HG03565 (cell line): Measurements from ENCODE around the gene GTF2IRD2.
"Not testable (repeated sequence)": the region's sequence is repeated elsewhere in the genome, so short reads cannot be mapped to it uniquely, and the experiment has no call there.

Experiments used
- ATAC-seq: cut with Tn5 transposase; IDR thresholded peaks from one replicate; pipeline ENCODE4 v1.9.1; 2021; ENCODE audit warnings: mild to moderate bottlenecking, moderate library complexity; ENCODE audit not compliant: unreplicated experiment

The GTF2IRD2 gene

DNA sequence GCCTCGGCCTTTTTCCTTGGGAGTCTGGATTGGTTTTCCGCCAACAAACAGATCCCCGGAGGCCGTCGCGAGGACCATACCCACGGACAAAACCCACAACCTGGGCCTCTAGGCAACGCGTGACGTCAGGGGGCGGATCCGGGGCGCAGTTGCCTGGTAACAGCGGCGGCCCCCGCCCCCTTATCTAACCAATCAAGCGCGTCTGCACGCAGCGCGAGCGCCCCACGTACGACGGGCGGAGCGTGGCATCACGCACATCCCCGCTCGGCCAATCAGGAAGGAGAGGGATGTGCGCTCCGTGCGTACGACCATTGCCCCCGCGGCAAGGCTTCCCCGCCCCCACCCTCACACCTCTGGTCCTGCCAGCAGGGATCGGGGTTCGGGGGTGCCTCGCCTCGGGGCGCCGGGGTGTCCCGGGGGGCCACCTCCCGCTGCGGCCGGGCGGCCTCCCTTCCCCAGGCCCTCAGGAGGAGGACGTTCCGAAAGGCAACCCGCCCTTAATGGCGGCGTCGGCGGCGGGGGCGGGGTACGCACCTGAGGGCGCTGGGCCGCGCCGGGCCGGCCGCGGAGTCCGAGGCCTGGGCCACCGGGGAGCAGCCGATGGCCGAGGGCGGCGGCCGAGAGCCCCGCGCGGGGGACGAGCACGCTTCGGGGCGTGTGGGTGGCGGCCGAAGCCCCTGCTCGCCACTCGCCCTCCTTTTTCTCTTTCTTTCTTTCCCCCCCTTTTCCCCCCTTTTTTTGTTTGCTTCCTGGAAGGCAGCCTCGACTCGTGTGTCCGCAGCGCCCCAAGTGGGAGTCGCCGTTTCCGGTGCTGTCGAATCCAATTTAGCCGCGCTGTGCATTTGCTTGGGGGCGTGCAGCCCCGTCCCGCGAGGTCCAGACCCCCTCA is at the start of gene GTF2IRD2:
TSS of gene GTF2IRD2 (minus strand) at position 773 of the 889 bp plus-strand sequence. CDS start 15,227 bp downstream, outside the sequence.
- ATAC-seq: peak; percentile 90

DNA sequence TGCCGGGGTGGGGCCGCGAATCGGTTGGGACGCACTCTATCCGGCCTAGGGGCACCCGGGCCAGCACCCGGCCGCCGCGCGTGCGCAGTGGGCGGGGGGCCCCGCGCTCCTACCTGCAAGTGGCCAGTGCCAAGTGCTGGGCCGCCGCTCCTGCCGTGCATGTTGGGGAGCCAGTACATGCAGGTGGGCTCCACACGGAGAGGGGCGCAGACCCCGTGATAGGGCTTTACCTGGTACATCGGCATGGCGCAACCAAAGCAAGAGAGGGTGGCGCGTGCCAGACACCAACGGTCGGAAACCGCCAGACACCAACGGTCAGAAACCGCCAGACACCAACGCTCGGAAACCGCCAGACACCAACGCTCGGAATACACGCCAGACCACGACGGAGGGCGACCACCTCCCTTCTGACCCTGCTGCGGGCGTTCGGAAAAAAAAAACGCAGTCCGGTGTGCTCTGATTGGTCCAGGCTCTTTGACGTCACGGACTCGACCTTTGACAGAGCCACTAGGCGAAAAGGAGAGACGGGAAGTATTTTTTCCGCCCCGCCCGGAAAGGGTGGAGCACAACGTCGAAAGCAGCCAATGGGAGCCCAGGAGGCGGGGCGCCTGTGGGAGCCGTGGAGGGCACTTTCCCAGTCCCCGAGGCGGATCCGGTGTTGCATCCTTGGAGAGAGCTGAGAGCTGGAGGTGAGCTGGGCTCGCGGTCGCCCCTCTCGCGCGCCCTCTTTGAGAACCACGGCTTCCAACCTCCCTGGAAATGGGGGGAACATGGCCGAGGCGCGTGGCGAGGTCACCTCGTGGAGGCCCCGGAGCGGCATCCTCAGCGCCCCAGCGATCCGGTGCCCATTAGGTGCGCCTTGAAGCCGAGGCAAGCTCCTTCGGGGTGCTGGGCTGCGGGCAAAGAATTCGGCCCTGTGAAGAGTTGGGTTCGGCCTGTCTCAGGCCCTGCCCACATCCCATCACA is 39.0 kb upstream of the GTF2IRD2 start:
- not testable (repeated sequence) for ATAC-seq

DNA sequence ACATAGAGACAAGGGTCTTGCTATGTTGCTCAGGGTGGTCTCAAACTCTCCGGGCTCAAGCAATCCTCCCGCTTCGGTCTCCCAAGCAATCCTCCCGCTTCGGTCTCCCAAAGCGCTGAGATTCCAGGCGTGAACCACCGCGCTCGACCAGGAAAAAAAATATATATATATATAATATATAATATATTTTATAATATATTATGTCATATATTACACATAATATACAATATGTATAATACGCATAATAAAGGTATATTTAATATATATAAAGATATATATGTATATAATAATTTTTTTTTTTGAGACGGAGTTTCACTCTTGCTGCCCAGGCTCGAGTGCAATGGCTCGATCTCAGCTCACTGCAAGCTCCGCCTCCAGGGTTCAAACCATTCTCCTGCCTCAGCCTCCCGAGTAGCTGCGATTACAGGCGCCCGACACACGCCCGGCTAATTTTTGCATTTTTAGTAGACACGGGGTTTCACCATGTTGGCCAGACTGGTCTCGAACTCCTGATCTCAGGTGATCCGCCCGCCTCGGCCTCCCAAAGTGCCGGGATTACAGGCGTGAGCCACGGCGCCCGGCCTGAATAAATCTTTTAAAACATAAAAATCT is 38.2 kb upstream of the GTF2IRD2 start:
- not testable (repeated sequence) for ATAC-seq

DNA sequence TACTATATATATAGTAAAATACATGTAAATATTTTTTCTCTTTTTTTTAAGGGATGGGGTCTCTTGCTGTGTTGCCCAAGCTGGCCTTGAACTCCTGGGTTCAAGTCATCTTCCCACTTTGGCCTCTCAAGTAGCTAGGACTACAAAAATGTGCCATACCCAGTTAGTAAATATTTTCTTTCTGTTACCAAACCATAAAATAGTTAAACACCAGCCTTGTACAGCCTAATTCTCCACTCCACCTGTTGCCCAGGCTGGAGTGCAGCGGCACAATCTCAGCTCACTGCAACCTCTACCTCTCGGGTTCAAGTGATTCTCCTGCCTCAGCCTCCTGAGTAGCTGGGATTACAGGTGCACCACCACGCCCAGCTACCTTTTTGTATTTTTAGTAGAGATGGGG is 33.9 kb upstream of the GTF2IRD2 start:
- not testable (repeated sequence) for ATAC-seq

DNA sequence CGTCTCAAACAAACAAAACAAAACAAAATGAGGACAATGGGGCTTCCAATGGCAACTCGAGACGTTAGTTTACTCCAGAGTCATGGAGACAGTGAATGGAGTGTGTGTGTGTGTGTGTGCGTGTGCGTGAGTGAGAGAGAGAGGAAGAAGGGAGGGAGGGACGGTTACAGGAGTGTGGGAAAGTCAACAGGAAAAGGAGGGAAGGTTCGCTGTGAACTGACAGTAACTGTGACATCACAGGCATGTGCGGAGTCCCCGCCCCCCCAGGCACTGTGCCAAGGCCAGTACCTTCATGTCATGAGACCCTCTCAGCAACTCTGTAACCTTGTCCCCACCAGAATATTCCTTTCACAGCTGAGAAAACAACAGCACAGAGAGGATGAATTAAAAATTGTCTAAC is 30.7 kb upstream of the GTF2IRD2 start:
- ATAC-seq: not testable (repeated sequence)

DNA sequence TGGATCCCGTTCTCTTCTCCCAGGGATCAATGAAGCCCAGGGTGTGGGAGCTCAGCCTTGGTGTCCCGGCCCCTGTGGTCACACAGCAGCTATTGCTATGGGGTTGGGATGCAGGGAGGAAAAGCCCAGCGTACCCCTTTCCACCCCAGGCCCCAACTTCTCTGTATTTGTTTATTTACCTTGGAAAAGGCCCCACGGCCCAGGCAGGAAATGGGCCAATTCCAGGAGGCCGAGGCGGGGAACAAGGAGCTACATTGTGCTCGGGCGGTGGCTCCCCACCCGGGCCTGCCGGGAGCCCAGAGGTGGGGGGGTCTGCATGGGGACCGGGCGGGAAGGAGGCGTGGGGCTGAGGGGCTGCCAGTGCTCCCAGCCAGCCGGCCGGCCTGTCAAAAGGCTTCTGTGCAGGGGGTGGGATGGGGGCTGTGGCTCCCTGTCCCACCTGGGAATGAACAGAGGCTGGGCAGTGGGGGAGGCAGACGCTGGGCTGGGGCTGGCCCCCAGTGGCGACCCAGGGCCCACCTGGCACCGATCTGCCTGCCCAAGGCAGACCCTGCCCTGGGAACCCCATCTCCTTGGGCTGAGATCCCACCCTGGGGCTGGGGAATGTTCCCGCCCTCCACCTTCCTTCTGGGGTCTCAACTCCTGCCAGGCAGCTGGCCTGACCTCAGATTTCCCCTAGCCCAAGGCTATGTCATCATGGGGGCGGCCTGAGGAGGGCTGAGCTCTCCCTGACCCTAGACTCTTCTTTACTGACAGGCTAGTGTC is 23.5 kb upstream of the GTF2IRD2 start:
- ATAC-seq: not testable (repeated sequence)

DNA sequence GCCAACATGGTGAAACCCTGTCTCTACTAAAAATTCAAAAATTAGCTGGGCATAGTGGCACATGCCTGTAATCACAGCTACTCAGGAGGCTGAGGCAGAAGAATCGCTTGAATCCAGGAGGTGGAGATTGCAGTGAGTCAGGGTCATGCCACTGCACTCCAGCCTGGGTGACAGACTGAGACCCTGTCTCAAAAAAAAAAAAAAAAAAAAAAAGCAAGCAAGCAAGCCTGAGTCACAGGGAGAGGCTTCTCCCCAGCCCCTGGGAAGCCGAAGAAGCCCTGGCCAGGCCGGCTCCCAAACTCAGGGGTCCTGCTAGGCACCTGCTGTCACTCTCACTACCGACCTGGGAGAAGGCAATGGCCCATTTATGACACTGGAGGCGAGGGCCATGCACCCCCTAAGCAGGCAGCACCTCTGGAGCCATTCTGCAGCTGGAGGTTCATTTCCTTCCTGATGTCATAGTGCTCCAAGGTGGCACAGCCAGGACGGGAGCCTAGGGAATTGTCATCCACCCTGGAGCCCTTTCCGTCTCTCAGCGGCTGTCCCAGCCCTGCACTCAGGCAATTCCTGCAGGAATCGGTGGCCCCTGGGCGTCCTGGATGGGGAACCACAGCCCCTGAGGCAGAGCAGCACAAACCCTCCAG is 22.8 kb upstream of the GTF2IRD2 start:
- not testable (repeated sequence) for ATAC-seq

DNA sequence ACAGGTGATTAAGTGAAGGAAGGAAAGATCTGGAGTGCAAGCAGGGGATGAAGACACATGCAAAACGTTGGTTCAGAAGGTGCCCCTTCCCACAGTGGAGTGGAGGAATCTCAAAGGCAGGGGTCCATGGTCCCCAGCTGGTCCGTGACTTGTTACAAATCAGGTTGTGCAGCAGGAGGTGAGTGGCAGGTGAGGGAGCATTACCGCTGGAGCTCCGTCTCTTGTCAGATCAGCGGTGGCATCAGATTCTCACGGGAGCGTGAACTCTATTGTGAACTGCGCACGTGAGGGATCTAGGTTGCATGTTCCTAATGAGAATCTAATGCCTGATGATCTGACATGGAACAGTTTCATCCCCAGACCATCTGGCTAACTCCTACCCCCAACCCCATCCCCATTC is 21.1 kb upstream of the GTF2IRD2 start:
- ATAC-seq: not testable (repeated sequence)

DNA sequence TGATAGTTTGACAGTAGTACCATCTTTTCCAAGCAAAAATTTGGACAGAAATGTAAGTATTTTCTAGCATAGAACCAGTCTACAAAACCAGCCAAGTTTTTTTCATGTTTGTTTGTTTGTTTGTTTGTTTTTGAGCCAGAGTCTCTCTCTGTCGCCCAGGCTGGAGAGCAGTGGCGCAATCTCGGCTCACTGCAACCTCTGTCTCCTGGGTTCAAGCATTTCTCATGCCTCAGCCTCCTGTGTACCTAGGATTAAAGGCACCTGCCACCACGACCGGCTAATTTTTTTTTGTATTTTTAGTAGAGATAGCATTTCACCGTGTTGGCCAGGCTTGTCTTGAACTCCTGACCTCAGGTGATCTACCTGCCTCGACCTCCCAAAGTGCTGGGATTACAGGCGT is 14.4 kb upstream of the GTF2IRD2 start:
- not testable (repeated sequence) for ATAC-seq

DNA sequence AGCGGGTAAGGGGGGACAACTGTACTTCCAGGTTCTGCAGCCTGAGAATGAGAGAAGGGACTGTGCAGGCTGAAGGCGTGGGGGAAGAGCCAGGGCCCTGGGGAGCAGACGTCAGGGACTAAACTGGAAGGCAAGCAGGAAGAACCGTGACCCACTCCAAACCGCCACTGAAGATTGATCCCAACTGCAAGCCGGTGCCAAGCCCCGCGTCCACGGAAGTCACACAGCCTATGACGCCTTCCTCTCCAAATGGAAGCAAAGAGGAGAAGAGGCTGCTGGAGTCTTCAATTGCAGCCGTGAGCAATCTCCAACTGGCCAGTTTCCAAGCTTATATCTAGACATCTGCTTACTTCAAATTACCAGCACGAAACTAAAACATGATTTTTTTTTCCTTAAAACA is 1.6 kb downstream of the GTF2IRD2 start:
- not testable (repeated sequence) for ATAC-seq

DNA sequence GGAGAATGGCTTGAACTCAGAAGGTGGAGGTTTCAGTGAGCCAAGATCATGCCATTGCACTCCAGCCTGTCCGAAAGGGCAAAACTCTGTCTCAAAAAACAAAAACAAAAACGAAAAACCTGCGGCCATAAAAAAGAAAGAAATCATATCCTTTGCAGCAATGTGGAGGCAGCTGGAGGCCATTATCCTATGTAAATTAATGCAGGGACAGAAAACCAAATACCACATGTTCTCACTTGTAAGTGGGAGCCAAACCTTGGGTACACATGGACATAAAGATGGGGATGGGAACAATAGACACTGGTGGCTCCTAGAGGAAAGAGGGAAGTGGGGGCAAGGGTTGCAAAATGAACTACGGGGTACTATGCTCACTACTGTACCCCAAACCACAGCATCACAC is 21.0 kb downstream of the GTF2IRD2 start:
- not testable (repeated sequence) for ATAC-seq

DNA sequence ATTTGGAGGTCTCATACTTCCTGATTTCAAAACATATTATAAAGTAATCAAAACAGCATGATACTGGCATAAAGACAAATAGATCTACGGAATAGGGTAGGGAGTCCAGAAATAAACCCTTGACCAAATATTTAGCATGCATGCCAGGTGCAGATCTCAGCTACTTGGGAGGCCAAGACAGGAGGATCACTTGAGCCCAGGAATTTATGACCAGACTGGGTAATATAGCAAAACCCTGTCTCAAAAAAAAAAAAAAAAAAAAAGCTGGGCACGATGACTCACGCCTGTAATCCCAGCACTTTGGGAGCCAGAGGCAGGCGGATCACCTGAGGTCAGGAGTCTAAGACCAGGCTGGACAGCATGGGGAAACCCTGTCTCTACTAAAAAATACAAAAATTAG is 21.4 kb downstream of the GTF2IRD2 start:
- not testable (repeated sequence) for ATAC-seq

DNA sequence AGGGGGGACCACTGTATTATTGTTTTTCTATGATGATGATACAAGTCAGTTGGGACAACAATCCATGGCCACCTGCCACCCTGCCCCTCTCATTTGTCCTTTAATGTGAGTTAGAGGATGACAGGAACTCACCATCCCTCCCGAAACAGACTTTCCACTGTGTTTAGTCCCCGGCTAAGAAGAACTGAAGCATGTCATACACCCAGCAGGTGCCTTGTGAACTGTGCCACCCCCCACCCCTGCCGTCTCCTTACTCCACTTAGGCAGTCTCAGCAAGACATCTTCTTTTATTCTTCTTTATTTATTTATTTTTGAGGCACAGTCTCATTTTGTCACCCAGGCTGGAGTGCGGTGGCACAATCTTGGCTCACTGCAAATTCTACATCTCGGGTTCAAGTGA is 30.1 kb downstream of the GTF2IRD2 start:
- not testable (repeated sequence) for ATAC-seq

DNA sequence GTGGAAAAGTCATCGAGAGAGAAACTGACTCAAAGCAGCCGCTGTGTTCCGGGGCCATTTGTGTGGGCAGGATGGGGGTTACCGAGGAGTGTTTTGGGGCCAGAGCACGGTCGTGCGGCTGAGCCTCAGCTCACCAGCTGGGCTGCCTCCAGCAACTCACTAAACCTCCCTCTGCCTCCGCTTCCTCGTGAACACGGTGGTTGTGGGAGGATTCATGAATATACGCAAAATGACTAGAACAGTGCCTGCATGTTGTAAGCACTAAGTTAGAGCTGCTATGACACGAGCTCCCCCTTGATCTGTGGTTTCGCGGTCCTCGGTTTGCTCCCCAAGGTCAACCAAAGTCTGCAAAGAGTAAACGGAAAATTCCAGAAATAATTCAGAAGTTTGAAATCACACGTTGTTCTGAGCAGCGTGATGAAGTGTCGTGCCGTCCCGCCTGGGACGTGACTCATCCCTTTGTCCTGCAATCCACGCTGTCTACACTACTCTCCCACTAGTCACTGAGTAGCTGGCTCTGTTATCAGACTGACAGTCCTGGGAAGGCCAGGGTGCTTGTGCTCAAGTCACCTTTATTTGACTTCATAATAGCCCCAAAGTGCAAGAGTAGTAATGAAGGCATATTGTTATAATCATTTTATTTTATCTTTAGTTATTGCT is 31.1 kb downstream of the GTF2IRD2 start:
- ATAC-seq: peak; percentile 67

DNA sequence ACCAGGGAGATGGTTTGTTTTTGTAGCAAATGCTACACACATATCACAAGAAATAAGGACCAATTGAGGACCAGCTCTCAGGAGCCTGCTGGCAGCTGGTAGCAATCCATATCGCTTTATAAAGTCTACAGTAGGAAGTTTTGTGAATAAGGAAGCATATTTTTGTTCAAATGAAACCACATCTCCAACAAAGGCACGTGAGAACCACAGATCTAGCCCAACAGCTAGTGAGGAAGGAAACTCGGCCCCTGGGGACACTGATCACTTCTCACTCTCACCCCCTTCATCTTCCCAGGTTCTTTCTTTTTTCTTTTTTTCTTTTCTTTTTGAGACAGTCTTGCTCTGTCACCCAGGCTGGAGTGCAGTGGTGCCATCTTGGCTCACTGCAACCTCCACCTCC is 35.5 kb downstream of the GTF2IRD2 start:
- not testable (repeated sequence) for ATAC-seq

DNA sequence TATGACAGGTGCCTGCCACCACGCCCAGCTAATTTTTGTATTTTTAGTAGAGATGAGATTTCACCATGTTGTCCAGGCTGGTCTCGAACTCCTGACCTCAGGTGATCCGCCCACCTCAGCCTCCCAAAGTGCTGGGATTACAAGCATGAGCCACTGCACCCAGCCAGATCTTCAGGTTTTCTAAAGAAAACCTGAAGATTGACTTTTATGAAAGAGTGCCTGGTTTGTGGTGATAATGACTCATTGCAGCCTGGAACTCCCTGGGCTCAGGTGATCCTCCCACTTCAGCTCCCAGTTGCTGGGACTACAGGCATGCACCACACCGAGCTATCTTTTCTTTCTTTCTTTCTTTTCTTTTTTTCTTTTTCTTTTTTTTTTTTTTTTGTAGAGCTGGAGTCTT is 52.8 kb downstream of the GTF2IRD2 start:
- not testable (repeated sequence) for ATAC-seq

DNA sequence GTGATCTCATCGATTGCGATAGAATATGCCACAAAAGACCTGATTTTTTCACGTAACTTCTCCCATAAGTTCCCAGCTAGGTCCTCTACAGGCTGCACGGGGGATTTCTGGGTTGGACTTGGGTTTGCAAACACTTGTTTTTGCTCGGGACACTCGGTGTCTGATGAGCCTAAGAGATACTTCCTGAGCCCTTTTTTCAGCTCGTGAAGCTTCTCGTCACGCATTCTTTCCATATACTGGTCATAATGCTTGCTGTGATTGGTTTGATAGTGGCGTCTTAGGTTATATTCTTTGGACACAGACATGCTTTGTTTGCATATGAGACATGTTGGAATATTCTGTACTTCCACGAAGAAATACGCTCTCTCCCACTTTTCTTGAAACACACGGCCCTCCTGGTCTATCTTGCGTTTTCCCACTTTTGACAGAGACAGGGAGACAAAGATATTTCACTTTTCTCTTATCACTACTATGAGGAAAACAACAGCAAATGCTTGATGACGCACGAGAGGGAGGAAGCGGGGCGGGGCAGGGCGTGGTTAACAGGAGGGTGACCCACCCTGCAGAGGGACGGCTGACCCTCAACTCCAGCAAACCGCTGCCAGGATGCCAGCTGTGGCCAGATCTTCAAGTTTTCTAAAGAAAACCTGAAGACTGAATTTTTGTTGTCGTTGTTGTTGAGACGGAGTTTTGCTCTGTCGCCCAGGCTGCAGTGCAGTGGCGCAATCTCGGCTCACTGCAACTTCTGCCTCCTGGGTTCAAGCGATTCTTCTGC is 53.4 kb downstream of the GTF2IRD2 start:
- not testable (repeated sequence) for ATAC-seq

DNA sequence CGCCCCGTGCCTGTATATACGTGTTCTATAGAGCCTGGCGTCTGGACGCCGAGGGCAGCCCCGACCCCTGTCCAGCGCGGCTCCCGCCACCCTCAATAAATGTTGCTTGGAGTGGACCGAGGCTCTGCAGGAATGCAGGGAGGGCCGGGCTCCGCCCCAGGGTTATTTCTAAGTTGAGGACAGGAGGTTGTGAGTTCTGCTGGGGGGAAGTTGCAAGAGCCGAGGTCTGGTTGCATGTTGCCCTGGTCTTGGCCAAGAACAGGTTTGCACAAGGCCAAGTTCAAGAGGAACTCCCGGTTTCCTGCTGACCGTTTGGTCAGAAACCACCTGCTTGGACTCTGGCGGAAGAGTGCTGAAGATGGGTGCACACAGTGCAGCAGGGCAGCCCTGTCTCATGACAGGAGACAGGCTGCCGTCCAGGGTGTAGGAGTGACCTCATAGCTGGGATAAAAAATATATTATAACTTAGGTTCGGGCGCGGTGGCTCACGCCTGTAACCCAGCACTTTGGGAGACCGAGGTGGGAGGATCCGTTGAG is 62.1 kb downstream of the GTF2IRD2 start:
- not testable (repeated sequence) for ATAC-seq
